Activated CD4-positive, alpha-beta T cell treated with anti-CD3 and anti-CD28 coated beads for 4 hours (primary cell): Measurements from ENCODE around the gene ZBED4.
"Not testable (repeated sequence)": the region's sequence is repeated elsewhere in the genome, so short reads cannot be mapped to it uniquely, and the experiment has no call there.

Experiments used
- DNase-seq, 2 donors: peaks; one replicate each; pipeline ENCODE4 v3.0.0-alpha.2; 2020

ZBED4 gene

DNA sequence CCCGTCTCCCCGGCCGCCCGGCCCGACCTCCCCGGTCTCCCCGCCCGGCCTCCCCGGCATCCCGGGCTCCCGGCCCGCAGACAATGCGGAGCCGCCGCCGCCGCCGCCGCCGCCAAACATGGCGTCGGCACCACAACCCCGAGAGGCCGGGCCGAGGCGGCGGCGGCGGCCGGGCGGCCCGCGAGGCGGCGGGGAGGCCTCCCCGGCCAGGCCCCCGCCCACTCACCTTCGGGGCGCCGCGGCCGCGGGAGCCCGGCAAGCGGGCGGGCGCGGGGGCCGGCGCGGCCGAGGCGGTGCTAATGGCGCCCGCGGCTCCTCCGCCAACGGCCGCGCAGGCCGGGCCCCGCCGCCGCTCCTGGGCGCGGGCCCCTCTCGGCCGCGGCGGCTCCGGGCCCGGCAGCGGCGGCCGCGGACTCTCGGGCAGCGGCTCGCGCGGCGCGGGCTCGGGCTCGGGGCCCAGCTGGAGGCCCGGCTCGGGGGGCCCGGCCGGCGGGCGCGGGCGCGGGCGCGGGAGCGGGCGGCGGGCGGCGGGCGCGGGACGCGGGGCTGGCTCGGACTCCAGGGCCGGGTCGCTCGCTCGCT lies 26.3 kb upstream of the ZBED4 start:
- DNase-seq: no peak

DNA sequence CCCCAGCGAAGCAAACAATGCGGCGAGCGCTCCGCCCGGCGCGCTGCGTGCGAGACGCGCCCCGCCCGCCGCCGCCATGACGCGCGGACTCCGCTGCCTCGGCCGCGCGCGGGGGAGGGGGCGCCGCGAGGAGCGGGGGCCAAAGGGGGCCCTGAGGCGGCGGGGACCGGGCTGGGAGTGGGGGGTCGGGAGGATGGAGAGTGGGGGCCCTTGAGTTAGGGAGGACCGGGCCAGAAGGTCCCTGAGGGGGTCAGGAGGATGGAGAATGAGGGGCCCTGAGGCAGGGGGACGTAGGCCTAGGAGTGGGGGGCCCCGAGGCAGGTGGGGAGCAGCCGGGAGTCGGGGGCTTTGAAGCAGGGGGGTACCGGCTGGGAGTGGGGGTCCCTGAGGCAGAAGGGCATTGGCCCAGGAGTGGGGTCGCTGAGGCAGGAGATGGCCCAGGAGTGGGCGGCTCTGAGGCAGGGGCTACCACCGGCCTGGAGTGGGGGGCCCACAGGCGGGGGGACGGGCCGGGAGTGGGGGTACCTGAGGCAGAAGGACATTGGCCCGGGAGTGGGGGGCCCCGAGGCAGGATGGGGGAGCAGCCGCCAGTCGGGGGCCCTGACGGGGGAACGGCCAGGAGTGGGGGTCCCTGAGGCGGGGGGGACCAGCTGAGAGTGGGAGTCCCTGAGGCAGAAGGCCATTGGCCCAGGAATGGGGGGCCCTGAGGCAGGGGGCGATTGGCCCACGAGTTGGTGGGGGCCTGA lies 25.6 kb upstream of the ZBED4 start, which contains the start of gene BRD1:
BRD1 (minus strand) TSS at position 21 of the 746 bp plus-strand sequence. CDS start 3,556 bp downstream, outside the sequence.
- peak; percentile 51 for DNase-seq

DNA sequence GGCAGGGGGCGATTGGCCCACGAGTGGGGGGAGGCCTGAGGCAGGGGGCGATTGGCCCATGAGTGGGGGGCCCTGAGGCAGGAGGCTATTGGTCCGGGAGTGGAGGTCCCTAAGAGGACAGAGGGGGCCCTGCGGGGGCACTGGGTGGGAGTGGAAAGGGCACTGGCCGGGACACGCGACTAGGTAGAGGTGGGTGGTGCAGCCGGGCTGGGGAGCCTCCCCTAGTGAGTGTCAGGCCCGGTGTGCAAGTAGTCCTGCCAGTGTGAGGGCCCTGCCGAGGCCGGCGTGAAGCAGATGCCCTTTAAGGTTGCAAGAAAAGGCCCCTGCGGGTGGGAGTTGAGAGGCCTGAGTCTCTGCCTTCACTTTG lies 25.1 kb upstream of the ZBED4 start:
- no peak for DNase-seq

DNA sequence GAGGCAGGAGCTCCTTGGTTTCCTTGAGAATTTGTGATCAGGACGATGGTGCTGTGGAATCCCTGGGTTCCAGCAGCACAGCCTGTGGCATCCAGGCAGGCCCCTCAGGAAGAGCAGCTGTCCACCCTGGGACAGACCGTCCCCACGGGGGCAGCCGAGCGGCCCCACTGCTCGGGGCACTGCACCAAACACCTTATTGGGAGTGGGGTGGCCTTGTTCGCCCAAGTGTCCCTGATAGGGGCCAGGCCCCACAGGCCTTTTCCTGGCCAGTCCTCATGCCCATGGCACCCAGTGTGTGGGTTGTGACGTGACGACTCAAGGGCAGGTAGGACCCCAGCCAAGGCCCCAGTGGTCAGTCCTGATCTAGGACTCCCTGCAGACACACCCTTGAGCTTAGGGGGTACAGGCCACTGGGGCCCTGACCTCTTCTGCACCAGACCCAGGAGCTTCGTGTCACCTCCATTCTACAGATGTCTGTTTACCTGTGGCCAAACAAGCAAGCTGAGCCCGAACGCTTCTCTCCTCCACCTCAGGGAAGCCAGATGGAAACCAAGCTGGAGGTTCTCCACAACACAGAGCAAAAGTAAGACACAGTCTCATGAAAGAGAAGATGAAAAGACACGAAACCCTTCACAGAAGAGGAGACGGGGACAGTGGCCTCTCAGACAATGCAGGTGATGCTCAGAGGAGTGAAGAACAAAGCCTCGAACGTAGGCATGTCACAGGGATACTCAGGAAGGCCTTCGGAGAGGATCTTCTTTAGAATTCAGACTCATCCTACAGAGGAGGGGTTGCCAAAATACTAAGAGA lies 24.4 kb upstream of the ZBED4 start:
- no peak for DNase-seq

DNA sequence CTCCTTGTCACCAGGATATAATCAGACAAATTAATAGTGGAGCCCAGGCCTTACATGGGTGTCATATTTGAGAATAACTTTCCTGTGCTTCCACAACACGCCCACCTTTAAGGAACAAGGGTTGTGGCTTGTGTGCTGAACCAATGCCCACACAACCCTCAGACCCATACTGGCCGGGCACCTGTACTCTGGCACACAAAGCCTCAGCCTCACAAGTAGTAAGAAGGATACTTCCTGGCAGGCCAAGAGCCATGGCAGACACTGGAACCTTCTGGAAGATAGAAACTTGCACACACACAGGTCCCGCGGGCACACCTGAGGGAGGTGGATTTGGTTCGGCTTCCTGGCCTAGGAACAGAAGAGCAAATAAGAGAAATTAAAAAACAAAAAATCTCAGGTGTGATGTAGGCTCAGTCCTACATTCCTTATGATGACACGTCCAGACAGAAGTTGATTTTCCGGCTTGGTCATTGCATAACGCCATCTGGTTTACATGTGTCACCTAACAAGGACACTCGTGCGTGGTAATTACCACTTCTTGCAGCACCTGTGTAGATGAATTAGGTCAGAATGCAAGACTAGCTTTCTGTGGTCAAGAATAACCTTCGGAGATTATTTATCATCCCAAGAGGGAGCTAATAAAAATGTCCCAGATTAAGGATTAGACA lies 20.2 kb upstream of the ZBED4 start:
- no peak for DNase-seq

DNA sequence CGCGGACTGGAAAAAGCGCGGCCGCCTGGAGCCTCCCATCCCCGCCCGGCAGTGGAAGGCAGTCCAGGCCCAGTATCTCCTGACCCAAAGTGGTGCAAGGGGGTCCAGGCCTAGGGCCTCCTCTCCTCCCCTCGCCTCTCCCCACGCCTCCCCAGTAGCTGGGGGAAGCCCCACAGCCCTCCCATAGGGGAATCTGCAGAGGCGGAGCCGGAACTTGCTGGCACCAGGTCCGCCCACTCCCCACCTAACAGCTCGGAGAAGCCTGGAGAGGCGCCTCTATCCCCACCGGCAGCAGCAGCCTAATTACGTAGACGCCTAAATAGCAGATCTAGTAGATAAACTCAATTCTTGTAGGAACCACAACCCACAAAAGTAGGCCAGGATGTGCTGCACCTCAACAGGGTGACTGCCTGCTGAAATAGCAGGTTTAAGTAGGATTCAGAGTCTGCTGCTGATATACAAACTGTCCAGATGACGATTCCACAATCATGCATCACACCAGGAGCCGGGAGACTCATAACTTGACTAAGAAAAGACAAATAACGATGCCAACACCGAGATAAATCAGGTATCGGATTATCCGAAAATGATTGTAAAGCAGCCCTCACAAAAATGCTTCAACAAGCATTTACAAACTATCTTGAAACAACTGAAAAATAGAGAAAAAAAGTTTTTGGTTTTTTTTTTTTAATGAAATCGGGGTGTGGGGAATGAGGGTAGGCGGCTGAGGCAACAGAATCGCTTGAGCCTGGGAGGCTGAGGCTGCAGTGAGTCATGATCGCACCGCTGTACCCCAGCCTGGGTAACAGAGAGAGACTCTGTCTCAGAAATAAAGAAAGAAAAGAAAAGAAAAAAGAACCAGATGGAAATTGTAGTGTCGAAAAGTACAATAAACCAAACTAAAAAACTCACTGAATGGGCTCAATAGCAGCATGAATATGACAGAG lies 14.6 kb upstream of the ZBED4 start:
- DNase-seq: peak; percentile 90 to 92

DNA sequence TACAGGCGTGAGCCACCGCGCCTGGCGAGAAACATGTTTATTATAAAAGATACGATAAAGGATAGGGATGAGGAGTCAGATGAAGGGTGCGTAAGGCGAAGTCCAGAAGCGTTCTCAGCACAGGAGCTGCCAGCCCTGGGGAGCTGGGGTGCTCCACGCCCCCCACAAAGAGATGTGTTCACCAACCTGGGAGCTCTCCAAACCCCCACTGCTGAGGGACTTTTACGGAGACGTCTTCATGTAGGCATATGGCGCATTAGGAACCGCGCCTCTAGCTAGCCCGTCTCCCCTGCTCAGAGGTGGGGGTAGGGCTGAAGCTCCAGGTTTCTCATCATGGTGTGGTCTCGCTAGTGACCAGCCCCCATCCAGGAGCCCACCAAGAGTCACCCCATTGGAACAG lies 8.4 kb upstream of the ZBED4 start:
- no peak for DNase-seq

DNA sequence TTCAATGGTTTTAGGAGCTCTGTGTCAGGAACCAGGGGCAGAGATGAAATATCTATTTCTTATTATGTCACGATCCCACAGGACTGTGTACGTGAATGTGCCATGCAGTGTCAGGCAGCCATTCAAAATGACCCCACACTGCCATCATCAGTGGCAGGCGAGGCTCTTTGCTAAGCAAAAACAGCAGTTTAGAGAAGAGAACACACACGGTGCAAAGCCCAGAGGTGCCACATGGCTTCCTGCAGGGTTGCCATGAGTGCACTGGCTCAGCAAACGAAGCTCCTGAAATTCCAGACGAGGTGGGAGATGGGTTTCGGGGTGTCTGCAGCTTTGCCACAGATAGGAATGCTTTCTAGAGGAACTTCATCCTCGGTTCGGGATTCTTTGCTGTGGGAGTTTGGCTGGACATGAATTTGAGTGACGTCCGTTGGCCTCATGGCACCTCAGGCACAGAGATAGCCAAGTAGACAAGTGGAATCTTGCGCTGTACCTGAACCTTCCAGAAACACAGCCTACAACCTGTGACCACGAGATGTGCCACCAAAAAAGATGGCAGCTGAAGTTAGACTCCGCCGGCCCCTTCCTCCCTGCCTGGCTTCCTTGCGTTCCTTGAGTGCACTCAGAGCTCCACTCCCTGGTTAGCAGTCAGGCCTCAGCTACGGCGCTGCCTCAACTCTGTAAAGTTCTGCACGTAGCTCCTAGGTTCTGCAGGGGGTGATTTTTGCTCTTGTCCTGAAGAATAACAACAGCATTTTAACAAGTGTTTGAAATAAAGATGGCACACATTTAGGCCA lies 7.8 kb upstream of the ZBED4 start:
- no peak for DNase-seq

DNA sequence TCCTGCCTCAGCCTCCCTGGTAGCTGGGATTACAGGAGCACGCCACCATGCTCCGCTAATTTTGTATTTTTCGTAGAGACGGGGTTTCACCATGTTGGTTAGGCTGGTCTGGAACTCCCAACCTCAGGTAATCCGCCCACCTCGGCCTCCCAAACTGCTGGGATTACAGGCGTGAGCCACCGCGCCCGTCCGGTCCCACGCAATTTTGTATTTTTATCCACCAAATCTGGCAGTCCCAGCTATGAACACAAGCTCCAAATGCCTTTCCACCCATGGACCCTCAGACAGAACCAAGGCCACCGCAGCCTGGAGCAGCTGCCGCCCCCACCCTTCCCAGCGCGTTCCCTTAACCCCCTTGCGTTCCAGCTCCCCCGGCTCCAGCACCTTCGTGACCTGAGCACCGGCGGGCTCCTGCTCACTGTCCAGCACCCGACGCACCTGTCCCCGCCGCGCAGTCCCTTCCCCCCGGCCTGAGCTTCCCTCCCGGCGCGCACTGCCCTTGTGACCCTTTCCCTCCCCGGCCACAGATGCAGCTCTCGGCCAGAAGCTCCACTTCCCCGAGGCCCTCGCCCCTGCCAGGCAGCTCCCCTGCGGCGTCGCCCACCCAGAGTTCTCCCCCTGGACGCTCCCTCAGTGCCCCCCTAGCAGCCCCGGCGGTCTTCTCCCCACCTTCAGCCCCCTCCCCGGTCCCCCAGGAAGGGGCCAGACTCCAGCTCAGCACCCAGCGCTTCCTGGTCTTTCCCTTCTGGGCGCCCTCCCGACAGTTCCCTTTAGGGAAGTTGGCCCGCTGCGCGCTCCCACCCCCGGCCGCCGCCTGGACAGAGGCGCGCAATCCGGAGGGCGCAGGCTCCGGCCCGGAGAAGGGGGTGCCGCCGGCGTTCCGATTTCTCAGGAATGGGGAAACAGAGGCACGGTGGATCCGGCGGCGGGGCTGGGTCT lies 5.6 kb upstream of the ZBED4 start:
- no peak for DNase-seq

DNA sequence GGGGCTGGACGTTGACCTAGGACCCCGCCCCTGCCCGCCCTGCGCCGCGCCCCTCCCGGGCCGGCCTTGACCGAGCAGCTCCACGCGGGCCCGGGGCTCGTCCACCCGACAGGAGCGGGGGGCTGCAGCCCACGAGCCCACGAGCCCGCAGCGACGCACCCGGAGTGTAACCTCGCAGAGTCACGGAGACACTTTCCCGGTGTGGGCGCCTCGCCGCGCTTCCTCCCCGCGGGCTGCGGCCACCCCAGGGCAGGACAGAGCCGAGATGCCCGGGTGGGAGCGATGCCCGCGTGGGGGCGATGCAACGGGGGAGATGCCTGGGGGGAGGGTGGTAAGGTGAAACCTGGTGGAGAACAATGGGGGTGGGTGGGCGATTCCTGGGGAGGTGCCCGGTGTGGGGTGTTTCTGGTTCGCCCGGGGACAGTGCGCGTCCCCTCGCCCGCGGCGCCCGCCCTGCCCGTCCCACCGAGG lies 4.9 kb upstream of the ZBED4 start:
- DNase-seq: no peak

DNA sequence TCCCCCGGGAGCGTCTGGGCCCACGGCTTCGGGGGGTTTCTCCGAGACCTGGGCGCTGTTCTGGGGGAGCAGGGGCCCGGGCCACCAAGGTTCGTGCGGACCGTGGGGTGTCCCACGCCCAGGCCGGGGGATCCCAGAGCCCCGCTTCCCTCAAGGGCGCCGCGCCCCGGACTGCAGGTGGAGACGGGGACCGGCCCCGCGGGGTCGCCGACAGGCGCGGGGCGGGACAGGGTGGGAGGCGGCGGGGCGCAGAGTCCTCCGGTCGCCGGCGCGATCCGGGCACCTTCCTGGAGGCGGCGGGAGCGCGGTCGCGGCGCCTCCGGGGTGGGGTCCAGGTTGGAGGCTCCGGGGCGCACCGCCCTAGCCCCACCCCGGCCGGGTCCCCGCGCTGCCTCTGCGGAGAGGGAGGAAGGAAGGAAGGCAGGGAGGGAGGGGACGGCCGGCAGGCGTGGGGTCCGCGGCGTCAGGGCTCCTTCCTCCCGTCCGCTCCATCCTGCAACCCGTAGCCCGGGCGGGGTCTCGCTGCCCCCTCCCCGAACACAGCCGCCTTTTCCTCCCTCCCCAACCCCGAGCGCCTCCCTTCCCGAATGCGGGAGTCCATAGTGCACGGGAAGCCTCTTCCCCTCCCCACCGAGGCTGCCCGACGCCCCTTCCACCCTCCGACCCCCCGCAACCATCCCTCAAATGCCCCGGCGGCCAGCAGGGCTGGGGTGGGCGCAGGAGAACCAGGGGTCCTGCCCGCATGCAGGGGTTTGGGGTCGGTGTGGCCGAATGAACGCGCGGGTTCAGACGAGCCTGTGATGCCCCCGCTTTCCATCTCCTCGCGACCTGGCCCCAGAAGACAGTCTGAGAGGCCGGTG lies 4.3 kb upstream of the ZBED4 start:
- no peak for DNase-seq

DNA sequence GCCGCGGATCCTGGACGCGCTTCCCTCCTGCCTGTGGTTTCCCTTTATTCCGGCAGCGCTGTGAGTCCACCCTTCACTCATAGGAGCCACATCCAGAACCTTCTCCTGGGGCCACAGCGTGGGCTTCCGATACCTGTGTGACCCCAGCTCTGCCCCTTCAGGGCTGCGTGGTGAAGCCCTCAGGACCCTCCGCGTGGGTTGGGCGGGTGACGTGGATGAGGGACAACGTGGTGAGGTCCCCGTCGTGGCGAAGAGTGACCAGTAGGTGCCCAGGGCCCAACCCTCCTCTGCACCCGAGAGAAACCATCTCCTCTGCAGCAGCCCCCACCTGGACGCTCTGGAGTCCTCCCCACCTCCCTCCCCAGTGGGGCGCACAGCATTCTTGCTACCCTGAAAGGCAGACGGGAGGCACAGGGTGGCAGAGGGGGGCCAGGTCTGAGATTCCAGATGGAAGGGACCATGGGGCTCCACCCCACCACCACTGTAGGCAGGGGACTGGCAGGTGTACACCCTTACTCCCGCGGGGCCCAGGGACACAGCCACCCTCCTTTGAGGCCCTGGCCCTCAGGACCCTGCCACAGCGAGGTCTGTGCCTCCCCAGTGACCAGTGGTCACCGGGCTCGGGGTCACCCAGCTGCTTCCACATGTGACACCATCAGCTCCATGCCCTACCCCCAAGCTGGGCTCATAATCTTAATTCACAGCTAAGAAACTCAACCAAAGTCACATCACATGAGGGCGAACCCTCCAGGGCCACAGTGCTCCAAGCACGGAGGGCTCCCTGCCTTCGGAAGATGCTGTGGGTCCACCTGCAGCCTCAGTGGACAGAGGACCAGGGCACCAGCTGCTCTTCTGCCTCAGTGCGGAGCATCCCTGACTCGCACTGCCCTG lies 3.4 kb upstream of the ZBED4 start:
- no peak for DNase-seq

DNA sequence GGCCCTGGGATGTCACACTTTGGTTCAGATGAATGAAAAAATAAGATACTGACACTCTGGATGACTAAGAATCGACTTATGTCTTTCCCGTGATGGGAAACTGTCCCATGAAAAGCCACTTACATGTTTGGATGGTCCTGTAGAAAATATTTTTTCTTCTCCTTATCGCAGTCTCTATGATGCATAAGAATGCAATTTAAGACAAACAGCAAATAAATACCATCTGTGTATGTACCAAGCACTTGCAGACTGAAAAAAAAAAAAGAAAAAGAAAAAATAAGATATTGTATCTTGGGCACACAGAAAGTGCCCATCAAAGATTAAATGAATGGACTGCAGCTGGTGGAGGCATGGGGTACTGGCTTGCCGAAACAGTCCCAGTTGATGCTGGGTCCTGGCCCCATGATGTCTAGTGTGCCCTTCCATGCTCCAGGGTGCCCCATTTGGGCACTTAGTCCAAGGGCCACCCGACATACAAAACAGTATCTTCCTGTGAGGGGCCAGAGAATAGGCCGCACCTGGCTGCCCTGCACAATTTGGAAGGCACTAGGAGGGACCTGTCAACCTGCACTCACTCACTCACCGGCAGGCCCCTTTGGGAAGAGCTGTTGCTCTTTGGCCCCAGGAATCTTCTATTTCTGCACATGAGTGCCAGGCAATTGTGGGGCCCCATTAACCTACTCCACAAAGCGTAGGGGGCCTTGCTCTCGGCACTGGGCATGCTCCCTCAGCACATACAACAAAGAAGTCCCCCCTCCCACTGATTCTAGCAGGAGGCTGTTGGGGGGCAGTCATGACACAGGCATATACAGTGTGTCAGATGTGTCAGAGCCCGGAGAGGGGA lies 2.5 kb upstream of the ZBED4 start:
- no peak for DNase-seq

DNA sequence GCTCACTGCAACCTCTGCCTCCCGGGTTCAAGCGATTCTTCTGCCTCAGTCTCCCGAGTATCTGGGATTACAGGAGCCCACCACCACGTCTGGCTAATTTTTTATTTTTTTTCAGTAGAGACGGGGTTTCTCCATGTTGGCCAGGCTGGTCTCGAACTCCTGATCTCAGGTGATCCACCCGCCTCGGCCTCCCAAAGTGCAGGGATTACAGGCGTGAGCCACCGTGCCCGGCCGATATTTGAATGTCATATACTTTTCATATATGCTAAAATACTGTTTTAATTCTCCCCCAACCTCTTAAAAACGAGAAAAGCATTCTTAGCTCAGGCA lies 1.1 kb upstream of the ZBED4 start:
- DNase-seq: not testable (repeated sequence)

DNA sequence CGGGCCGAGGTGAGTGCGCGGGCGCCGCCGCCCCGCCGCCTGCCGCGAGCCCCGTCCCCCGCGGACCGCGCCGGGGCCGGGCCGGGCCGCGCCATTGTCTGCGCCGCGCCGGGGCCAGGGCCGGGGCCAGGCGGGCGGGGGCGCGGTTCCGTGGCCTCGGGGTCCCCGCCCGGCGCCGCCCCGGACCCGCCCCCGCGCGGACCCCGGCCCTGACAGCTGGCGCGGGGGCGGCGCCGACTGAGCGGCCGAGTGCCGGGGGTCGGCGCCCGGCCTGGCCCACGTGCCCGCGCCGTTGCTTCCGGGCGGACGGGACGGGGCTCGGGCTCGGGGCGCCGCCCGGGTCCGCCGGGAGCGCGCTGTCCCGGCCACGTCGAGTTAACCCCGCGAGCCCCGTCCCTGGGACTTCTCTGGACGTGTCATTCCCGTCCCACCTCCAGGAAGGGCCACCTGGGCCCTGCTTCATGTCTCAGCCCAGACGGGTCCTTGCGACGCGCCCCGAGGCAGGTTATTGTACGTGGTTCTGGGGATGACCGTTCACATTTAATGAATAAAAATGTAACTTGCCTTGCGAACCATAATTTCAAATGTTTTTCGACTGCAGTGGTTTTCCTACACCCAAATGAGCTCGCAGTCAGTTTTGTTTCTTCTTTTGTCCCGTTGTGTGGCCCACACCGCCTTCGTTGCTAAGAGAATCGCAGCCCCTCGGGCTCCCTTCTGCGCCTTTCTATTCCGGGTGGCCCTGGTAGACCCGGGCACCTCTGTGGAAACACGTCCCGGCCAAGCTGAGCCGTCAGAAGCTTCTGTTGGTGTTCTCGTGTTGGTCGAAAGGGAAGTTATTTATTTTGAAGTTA lies 562 bp downstream of the ZBED4 start:
- DNase-seq: peak in 1 of 2 donors; percentile 19
